Right hindlimb (tissue), 1 donor: ENCODE results near the gene PCSK7.
"Not testable (repeated sequence)": the region's sequence is repeated elsewhere in the genome, so short reads cannot be mapped to it uniquely, and the experiment has no call there.

ENCODE experiments used
- DNase-seq: peaks from one replicate; pipeline ENCODE4 v3.0.0-alpha.2; 2018

The PCSK7 gene

DNA sequence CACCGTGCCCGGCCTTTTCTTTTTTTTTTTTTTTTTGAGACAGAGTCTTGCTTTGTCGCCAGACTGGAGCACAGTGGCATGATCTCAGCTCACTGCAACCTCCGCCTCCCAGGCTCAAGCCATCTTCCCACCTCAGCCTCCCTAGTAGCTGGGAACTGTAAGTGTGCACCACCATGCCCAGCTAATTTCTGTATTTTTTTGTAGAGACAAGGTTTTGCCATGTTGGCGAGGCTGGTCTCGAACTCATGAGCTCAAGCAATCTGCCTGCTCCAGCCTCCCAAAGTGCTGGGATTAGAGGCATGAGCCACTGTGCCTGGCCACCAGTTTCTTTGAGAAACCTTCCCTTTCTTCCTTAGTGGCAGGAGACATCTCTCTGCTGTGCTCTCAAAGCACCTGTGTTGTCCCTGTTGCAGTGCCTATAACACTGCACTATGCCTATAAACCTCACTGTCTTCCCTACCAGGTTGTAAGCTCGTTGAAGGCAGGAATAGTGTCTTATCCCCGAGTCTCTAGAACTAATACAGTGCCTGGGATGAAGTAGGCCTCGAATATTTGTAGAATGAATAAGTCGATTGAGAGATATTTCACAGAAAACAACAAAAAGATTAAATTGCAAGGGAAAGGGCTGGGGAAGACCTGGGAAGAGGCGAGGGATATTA lies 19.0 kb downstream of the PCSK7 start:
- no peak for DNase-seq

DNA sequence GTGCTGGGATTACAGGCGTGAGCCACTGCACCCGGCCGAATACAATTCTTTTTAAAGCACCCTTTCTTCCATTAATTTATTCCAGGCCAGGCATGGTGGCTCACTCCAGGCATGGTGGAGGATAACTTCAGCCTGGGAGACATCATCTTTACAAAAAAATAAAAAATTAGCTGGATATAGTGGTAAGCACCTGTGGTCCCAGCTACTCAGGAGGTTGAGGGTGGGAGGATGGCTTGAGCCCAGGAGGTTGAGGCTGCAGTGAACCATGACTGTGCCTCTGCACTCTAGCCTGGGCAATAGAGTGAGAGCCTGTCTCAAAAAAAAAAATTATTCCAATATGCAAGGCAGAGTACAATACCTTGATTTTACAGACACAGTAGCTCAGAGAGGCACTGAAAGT lies 21.3 kb downstream of the PCSK7 start:
- DNase-seq, result no peak

DNA sequence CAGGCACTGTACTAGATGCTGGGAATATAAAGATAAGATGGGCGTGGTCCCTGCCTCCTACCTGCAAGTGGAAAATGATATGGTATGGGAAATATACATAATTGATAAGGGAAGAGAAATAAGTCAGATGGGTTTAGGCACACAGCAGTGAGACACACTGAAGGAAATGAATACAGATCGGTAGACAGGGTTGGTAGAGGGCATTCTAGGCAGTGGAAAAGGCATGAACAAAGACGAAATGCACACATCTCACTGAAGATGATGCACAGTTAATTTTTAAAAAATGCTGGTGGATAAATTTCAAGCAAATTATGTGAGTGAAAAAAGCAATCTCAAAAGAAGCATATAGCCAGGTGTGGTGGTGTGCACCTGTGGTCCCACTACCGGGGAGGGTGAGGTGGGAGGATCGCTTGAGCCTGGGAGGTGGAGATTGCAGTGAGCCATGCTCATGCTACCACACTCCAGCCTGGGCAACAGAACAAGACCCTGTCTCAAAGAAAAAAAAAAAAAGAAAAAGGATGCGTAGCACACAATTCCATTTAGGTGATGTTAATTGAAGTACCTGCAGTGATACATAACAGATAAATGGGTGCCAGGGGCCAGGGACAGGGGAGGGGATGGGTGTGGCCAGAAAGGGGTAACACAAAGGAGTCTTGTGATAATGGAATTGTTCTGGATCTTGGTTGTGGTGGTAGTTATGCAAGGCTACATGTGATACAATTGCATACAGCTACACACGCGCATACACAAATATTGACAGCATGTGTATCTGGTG lies 22.3 kb downstream of the PCSK7 start:
- not testable (repeated sequence) for DNase-seq

DNA sequence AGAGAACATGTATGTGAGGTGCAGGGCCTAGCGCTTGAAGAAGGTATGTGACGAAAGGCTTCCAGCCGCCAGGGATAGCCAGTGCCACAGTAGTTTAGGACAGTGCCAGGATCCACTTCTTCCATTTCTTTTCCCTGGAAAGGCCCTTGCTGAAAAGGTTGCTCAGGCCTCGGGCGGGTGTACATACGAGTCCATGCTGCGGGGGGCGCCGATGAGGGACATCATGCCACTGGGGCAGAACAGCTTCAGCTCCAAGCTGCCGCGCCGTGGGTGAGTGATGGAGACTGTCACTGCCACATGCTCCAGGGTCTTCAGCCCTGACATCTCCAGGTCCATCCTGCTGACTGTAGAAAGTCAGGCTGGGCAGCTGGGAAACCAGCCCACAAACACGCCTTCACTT lies 23.2 kb downstream of the PCSK7 start:
- DNase-seq, result not testable (repeated sequence)

GRCh38 chr11:117207481-117207880 lies 24.4 kb downstream of the PCSK7 start:
- DNase-seq, result not testable (repeated sequence)

GRCh38 chr11:117206859-117207258 lies 25.0 kb downstream of the PCSK7 start:
- not testable (repeated sequence) for DNase-seq

GRCh38 chr11:117206111-117206510 lies 25.8 kb downstream of the PCSK7 start:
- DNase-seq, result not testable (repeated sequence)

DNA sequence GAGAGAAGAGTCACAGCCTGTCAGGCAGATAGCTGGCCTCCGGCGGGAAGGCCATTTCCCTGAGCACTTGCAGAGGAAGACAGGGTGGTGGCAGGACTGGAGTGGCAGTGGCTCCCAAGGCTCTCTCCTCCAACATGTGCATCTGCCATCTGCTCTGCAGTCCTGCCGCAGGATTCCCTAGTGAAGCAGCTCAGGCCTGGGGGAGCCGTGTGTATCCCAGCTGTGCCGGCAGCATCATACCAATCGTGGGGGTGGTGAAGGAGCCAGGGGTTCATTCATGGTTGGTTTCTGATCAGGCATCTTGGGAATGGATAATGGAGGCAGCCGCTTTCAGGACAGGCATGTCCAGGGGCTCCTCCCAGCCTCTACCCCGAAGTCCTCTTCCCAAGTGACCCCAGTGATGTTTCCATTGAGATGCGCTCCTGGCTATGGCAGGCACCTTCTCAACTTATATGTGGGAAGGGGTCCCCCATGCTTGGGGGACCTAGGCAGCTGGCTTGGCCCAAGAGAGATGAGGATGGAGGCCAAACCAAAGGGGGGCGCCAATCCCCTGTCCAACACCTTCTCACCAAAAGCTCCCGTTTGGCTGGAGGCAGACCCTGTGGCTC lies 26.6 kb downstream of the PCSK7 start:
- no peak for DNase-seq

DNA sequence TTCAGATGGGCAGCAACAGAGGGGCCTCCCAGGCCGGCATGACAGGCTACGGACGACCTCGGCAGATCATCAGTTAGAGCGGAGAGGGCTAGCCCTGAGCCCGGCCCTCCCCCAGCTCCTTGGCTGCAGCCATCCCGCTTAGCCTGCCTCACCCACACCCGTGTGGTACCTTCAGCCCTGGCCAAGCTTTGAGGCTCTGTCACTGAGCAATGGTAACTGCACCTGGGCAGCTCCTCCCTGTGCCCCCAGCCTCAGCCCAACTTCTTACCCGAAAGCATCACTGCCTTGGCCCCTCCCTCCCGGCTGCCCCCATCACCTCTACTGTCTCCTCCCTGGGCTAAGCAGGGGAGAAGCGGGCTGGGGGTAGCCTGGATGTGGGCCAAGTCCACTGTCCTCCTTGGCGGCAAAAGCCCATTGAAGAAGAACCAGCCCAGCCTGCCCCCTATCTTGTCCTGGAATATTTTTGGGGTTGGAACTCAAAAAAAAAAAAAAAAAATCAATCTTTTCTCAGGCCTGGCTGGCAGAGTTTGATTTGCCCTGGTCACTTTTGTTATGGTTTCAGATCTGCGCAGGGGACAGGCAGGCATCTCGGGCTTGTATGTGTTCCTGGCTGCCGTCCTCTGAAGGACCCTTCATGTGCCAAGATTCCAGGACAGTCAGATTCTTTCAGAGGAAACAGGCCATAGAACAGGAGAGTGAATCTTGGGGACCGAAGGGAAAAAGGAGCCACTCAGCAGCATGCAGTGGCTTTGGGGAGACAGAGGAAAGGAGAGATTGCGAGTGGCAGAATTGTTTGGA lies 27.4 kb downstream of the PCSK7 start:
- no peak for DNase-seq

DNA sequence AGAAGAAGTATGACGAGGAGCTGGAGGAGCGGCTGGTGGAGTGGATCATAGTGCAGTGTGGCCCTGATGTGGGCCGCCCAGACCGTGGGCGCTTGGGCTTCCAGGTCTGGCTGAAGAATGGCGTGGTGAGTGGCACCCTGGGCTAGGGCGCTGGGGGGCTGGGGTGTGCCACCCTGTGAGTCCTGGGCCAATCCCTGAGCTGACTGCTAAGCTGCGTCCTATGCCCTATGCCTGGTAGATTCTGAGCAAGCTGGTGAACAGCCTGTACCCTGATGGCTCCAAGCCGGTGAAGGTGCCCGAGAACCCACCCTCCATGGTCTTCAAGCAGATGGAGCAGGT lies 28.8 kb downstream of the PCSK7 start:
- DNase-seq, result no peak

- no peak for DNase-seq
Observed at GRCh38 chr11:117202386-117203068, 29.3 kb downstream of the PCSK7 start.

- no peak for DNase-seq
Observed at GRCh38 chr11:117201658-117202305, 30.1 kb downstream of the PCSK7 start.

- no peak for DNase-seq
Observed at GRCh38 chr11:117200813-117201657, 30.8 kb downstream of the PCSK7 start.

- DNase-seq, result no peak
Observed at GRCh38 chr11:117199916-117200812, 31.7 kb downstream of the PCSK7 start.

- DNase-seq, result peak; percentile 92
Observed at GRCh38 chr11:117199053-117199915, 32.6 kb downstream of the PCSK7 start, which contains the start of gene TAGLN. TAGLN (plus strand) TSS chr11:117199370; CDS start chr11:117203014, 3,644 bp downstream.

- DNase-seq, result no peak
Observed at GRCh38 chr11:117198613-117199012, 33.3 kb downstream of the PCSK7 start.

- peak; percentile 59 for DNase-seq
Observed at GRCh38 chr11:117197516-117198456, 34.1 kb downstream of the PCSK7 start.

DNA sequence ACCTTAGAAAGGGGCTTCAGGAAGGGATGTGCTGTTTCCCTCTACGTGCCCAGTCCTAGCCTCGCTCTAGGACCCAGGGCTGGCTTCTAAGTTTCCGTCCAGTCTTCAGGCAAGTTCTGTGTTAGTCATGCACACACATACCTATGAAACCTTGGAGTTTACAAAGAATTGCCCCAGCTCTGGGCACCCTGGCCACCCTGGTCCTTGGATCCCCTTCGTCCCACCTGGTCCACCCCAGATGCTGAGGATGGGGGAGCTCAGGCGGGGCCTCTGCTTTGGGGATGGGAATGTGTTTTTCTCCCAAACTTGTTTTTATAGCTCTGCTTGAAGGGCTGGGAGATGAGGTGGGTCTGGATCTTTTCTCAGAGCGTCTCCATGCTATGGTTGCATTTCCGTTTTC lies 34.9 kb downstream of the PCSK7 start:
- DNase-seq, result no peak
